ENCODE results near the gene SENP5. TPM values are rescaled to one million over a fixed set of nuclear protein-coding genes. Genes with fewer than 3 reads are reported as not detected.
A peak's percentile ranks its signal among the peaks of the same experiment; 100 is the strongest.

SENP5 gene
- total and polyA plus RNA-seq, 12 donors, result 9.1 to 41.6 (median 21.1) TPM

- no peak overlapping the region for H3K4me3 ChIP-seq
- no peak for DNase-seq
- no peaks in the 10 kb centered on the region for H3K27me3 ChIP-seq
- TF ChIP-seq CTCF (IDR thresholded peaks at IDR 0.05), result no peak
- no peak for TF ChIP-seq POLR2A (IDR thresholded peaks at IDR 0.05)
- intact Hi-C loops (cut with DNase I), result loop anchor here in 1 of 2 donors (10.0 kb wide), 1 partner anchor 70 kb away; the partner anchor contains the start of gene NCBP2
- WGBS, 4 donors, result 80 to 89% (median 87%) methylated on average over 2 of the region's 2 CpGs
- no peak overlapping the region for H3K27ac ChIP-seq
- H3K4me1 ChIP-seq (replicated peaks in 1 of 2), result peaks cover 0 to 3% of the 10 kb centered on the region in 2 donors
- no peaks in the 10 kb centered on the region for H3K36me3 ChIP-seq (replicated peaks in 1 of 2)
- no peaks in the 10 kb centered on the region for H3K9me3 ChIP-seq (replicated peaks in 1 of 3)
These were observed 7.5 kb downstream of the SENP5 start for GRCh38 chr3:196875258-196875657.

- DNase-seq, result no peak
- H3K4me3 ChIP-seq, result no peak overlapping the region
- 78 to 86% (median 82%) methylated on average over 4 of the region's 4 CpGs for WGBS, 4 donors
- H3K27ac ChIP-seq, result no peak overlapping the region
- TF ChIP-seq POLR2A (IDR thresholded peaks at IDR 0.05) (no peak), CTCF (IDR thresholded peaks at IDR 0.05) (no peak)
- no peaks in the 10 kb centered on the region for H3K27me3 ChIP-seq
- H3K9me3 ChIP-seq (replicated peaks in 1 of 3), result no peaks in the 10 kb centered on the region
- H3K36me3 ChIP-seq (replicated peaks in 1 of 2), result peaks cover 0 to 17% of the 10 kb centered on the region in 2 donors
- intact Hi-C loops (cut with DNase I), result no loop called here
- no peaks in the 10 kb centered on the region for H3K4me1 ChIP-seq (replicated peaks in 1 of 2)
These were observed 15.6 kb downstream of the SENP5 start for GRCh38 chr3:196883361-196883760.

GRCh38 chr3:196886144-196886543 lies 18.4 kb downstream of the SENP5 start:
- intact Hi-C loops (cut with DNase I), result no loop called here
- Histone ChIP-seq H3K9me3 (replicated peaks in 1 of 3) (no peaks in the 10 kb centered on the region), H3K27ac (no peak overlapping the region), H3K27me3 (no peaks in the 10 kb centered on the region), H3K36me3 (replicated peaks in 1 of 2) (peaks cover 0 to 17% of the 10 kb centered on the region in 2 donors), H3K4me3 (no peak overlapping the region), H3K4me1 (replicated peaks in 1 of 2) (no peaks in the 10 kb centered on the region)
- TF ChIP-seq POLR2A (IDR thresholded peaks at IDR 0.05) (no peak), CTCF (IDR thresholded peaks at IDR 0.05) (no peak)
- no peak for DNase-seq
- WGBS, 4 donors, result 59 to 83% (median 69%) methylated on average over 4 of the region's 4 CpGs

- no peaks in the 10 kb centered on the region for H3K9me3 ChIP-seq (replicated peaks in 1 of 3)
- H3K27me3 ChIP-seq, result no peaks in the 10 kb centered on the region
- peaks cover 0 to 11% of the 10 kb centered on the region in 2 donors for H3K36me3 ChIP-seq (replicated peaks in 1 of 2)
- WGBS, 4 donors, result 86 to 92% (median 89%) methylated on average over 6 of the region's 6 CpGs
- intact Hi-C loops (cut with DNase I), result no loop called here
- peak overlapping the region in 1 of 5 donors; percentile 49 for H3K27ac ChIP-seq
- peaks cover 0 to 5% of the 10 kb centered on the region in 2 donors for H3K4me1 ChIP-seq (replicated peaks in 1 of 2)
- TF ChIP-seq POLR2A (IDR thresholded peaks at IDR 0.05) (no peak), CTCF (IDR thresholded peaks at IDR 0.05) (no peak)
- DNase-seq, result no peak
- no peak overlapping the region for H3K4me3 ChIP-seq
These were observed 22.4 kb downstream of the SENP5 start for GRCh38 chr3:196889844-196890708.
